Measurements from ENCODE around the gene CHKB.
A peak's percentile ranks its signal among the peaks of the same experiment; 100 is the strongest.

Gene CHKB

GRCh38 chr22:50581031-50581949, 1.4 kb downstream of the CHKB start:
- TF ChIP-seq CTCF (IDR thresholded peaks at IDR 0.05; ENCODE audit: low read depth, low read length), result no peak
- no peak for TF ChIP-seq POLR2A (IDR thresholded peaks at IDR 0.05; ENCODE audit: extremely low read depth, insufficient read length)
- TF ChIP-seq MYC (IDR thresholded peaks at IDR 0.05; ENCODE audit: low read depth, low read length), result no peak
- TF ChIP-seq, protein P1, sequence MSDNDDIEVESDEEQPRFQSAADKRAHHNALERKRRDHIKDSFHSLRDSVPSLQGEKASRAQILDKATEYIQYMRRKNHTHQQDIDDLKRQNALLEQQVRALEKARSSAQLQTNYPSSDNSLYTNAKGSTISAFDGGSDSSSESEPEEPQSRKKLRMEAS (IDR thresholded peaks at IDR 0.05; ENCODE audit: low read depth, low read length), result no peak
- DNase-seq (ENCODE audit: low read depth), result peak; percentile 44
- H3K4me3 ChIP-seq (ENCODE audit: low read depth, low read length), result peak overlapping the region; percentile 77

- DNase-seq (ENCODE audit: low read depth), result no peak
- no peak for TF ChIP-seq CTCF (IDR thresholded peaks at IDR 0.05; ENCODE audit: low read depth, low read length)
- no peak for TF ChIP-seq MYC (IDR thresholded peaks at IDR 0.05; ENCODE audit: low read depth, low read length)
- TF ChIP-seq, protein P1 (IDR thresholded peaks at IDR 0.05; ENCODE audit: low read depth, low read length), result no peak
- TF ChIP-seq POLR2A (IDR thresholded peaks at IDR 0.05; ENCODE audit: extremely low read depth, insufficient read length), result no peak
- no peak overlapping the region for H3K4me3 ChIP-seq (ENCODE audit: low read depth, low read length)
Observed at GRCh38 chr22:50579752-50580151, 2.9 kb downstream of the CHKB start.

DNA sequence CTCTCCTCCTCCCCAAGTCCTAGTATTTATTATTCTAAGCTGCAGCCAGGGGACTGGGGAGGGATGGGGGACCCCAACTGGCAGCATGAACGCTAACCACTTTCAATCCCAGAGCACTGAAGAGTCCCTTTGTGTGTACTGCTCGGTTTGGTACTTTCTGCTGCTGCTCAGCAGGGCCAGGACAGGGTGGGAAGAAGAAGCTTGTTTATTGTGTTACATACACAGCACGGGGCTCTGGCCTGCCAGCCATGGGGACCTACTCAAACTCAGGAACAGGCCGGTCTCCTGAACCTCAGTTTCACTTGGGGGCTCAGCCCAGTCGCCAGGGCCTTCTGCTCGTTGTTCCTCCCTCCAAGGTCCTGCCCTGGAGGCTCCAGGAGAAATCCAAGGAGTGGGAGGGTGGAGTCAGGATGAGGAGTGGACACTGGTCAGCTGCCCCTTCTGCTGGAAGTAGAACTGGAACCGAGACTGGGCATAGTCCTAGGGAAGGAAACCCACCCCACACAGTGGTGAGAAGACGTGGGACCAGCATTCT, 3.8 kb downstream of the CHKB start:
- no peak for DNase-seq (ENCODE audit: low read depth)
- H3K4me3 ChIP-seq (ENCODE audit: low read depth, low read length), result no peak overlapping the region
- TF ChIP-seq POLR2A (IDR thresholded peaks at IDR 0.05; ENCODE audit: extremely low read depth, insufficient read length), result no peak
- TF ChIP-seq, protein P1 (IDR thresholded peaks at IDR 0.05; ENCODE audit: low read depth, low read length), result no peak
- TF ChIP-seq MYC (IDR thresholded peaks at IDR 0.05; ENCODE audit: low read depth, low read length), result no peak
- no peak for TF ChIP-seq CTCF (IDR thresholded peaks at IDR 0.05; ENCODE audit: low read depth, low read length)

GRCh38 chr22:50577987-50578775, 4.5 kb downstream of the CHKB start, which contains the start of gene CPT1B:
Gene CPT1B, minus strand, starts transcription at chr22:50578427. Its CDS starts 512 bp downstream, at chr22:50577915.
- H3K4me3 ChIP-seq (ENCODE audit: low read depth, low read length), result no peak within 1 kb of the TSS
- DNase-seq (ENCODE audit: low read depth), result no peak
- TF ChIP-seq, protein P1 (IDR thresholded peaks at IDR 0.05; ENCODE audit: low read depth, low read length), result no peak
- no peak for TF ChIP-seq MYC (IDR thresholded peaks at IDR 0.05; ENCODE audit: low read depth, low read length)
- TF ChIP-seq CTCF (IDR thresholded peaks at IDR 0.05; ENCODE audit: low read depth, low read length), result no peak
- no peak for TF ChIP-seq POLR2A (IDR thresholded peaks at IDR 0.05; ENCODE audit: extremely low read depth, insufficient read length)

- DNase-seq (ENCODE audit: low read depth), result no peak
- TF ChIP-seq, protein P1 (IDR thresholded peaks at IDR 0.05; ENCODE audit: low read depth, low read length), result no peak
- TF ChIP-seq POLR2A (IDR thresholded peaks at IDR 0.05; ENCODE audit: extremely low read depth, insufficient read length) (no peak), CTCF (IDR thresholded peaks at IDR 0.05; ENCODE audit: low read depth, low read length) (no peak)
Observed at GRCh38 chr22:50577697-50577986, 5.0 kb downstream of the CHKB start.

More at GRCh38 chr22:50577697-50577986, 5.0 kb downstream of the CHKB start:
- no peak overlapping the region for H3K4me3 ChIP-seq (ENCODE audit: low read depth, low read length)

Measured in NB4 (cell line).